Thyroid gland (tissue), 4 donors: ENCODE measurements around the gene MYLK2.

ENCODE experiments used
- POLR2A ChIP-seq, 2 donors: fragments of 450-650 bp; IDR thresholded peaks; one replicate each; pipeline ENCODE4 v1.6.1; 2017; ENCODE audit warnings: antibody characterized with exemption in 2 of 2, mild to moderate bottlenecking in 2 of 2, moderate library complexity in 1 of 2
- TF ChIP-seq, protein P1 (sequence below), 6 experiments: fragments of 200-600 bp in 3 of 6; fragments of 450-650 bp in 3 of 6; sonication (generic) in 3 of 6; IDR thresholded peaks; one replicate each; pipeline ENCODE4 v1.5.1; 2016 to 2019; ENCODE audit warnings: antibody characterized with exemption in 6 of 6, mild to moderate bottlenecking in 2 of 6, inconsistent platforms in 1 of 6, moderate library complexity in 1 of 6

DNA sequence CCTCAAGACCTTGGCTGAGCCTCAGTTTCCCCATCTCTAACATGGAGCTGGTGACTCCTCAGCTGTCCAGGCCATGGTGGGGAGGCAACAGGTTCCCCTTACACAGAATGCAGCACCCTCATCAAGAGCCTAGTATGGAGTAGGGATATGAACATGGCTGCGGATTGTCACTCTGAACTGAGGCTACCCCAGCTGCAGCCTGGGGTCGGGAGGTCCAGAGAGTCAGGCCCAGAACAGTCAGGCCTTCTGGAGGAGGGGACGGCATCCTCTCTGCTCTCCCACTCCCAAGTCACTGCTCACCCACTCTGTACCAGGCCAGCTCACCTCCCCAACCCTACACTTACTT lies 27.6 kb downstream of the MYLK2 start:
- TF ChIP-seq POLR2A (IDR thresholded peaks at IDR 0.05), result no peak
- TF ChIP-seq, protein P1, sequence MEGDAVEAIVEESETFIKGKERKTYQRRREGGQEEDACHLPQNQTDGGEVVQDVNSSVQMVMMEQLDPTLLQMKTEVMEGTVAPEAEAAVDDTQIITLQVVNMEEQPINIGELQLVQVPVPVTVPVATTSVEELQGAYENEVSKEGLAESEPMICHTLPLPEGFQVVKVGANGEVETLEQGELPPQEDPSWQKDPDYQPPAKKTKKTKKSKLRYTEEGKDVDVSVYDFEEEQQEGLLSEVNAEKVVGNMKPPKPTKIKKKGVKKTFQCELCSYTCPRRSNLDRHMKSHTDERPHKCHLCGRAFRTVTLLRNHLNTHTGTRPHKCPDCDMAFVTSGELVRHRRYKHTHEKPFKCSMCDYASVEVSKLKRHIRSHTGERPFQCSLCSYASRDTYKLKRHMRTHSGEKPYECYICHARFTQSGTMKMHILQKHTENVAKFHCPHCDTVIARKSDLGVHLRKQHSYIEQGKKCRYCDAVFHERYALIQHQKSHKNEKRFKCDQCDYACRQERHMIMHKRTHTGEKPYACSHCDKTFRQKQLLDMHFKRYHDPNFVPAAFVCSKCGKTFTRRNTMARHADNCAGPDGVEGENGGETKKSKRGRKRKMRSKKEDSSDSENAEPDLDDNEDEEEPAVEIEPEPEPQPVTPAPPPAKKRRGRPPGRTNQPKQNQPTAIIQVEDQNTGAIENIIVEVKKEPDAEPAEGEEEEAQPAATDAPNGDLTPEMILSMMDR (IDR thresholded peaks at IDR 0.05), result no peak
